SK-N-SH treated with all-trans-retinoic acid at 6 μM for 48 hours (cell line): ENCODE results near the gene SCN3B.

ENCODE experiments used
- ESRRG ChIP-seq: fragments of 250-450 bp; sonication (Bioruptor Pico); IDR thresholded peaks from 2 replicates; pipeline ENCODE4 v1.6.1; 2021; ENCODE audit warnings: mild to moderate bottlenecking
- POU6F1 ChIP-seq: fragments of 250-450 bp; sonication (Bioruptor Pico); IDR thresholded peaks from 2 replicates; pipeline ENCODE4 v1.8.0; 2021; ENCODE audit warnings: low read depth, mild to moderate bottlenecking, moderate library complexity, borderline replicate concordance
- RARB ChIP-seq: fragments of 250-450 bp; sonication (Bioruptor Pico); IDR thresholded peaks from 2 replicates; pipeline ENCODE4 v1.8.0; 2021; ENCODE audit warnings: mild to moderate bottlenecking, moderate library complexity
- TCF4 ChIP-seq: fragments of 250-450 bp; sonication (Bioruptor Pico); IDR thresholded peaks from 2 replicates; pipeline ENCODE4 v1.8.0; 2021; ENCODE audit warnings: mild to moderate bottlenecking, moderate library complexity, borderline replicate concordance
- TOX ChIP-seq: fragments of 250-450 bp; sonication (Bioruptor Pico); IDR thresholded peaks from 2 replicates; pipeline ENCODE4 v1.8.0; 2021; ENCODE audit warnings: mild to moderate bottlenecking, moderate library complexity, borderline replicate concordance
- ZFP30 ChIP-seq: fragments of 450-650 bp; formaldehyde crosslinking; IDR thresholded peaks from 2 replicates; pipeline ENCODE4 v1.5.0; 2022; ENCODE audit warnings: mild to moderate bottlenecking, moderate library complexity
- ZNF565 ChIP-seq: fragments of 450-650 bp; formaldehyde crosslinking; conservative IDR thresholded peaks from 2 replicates; pipeline ENCODE4 v1.5.0; 2020; ENCODE audit warnings: low read depth, mild to moderate bottlenecking, moderate library complexity

GRCh38 chr11:123654566-123655081 is at the start of gene SCN3B:
- TF ChIP-seq POU6F1 (CRISPR knock-in tag) = no peak
- no peak for TF ChIP-seq TOX (CRISPR knock-in tag)
- no peak for TF ChIP-seq TCF4
- TF ChIP-seq RARB (CRISPR knock-in tag) = no peak
- no peak for TF ChIP-seq ZFP30 (CRISPR knock-in tag)
- no peak for TF ChIP-seq ESRRG (CRISPR knock-in tag)
- TF ChIP-seq ZNF565 (CRISPR knock-in tag) = no peak
